ENCODE results near the gene GIMAP7. TPM values are rescaled to one million over a fixed set of nuclear protein-coding genes. Genes with fewer than 3 reads are reported as not detected.

Gene GIMAP7
- total and polyA plus RNA-seq, 2 donors (not counting 1 experiment from before 2014, with no cell fraction given), result 0.16 to 0.30 TPM

GRCh38 chr7:150511048-150511447 lies 3.6 kb upstream of the GIMAP7 start:
- ATAC-seq (ENCODE audit: low read depth) (no peak), DNase-seq (no peak)
- no peaks in the 10 kb centered on the region for H3K4me1 ChIP-seq (ENCODE audit: control insufficient read depth in 2 of 2, insufficient read depth in 2 of 2, low read length in 2 of 2)
- no peaks in the 10 kb centered on the region for H3K36me3 ChIP-seq (replicated peaks in 1 of 2; ENCODE audit: control extremely low read depth in 1 of 2, control insufficient read depth in 1 of 2, extremely low read depth in 1 of 2, insufficient read depth in 2 of 2, low read length in 1 of 2)
- no peak overlapping the region for H2AFZ ChIP-seq (ENCODE audit: insufficient read depth, low read depth, low read length, poor library complexity, severe bottlenecking)
- H3K4me2 ChIP-seq (replicated peaks; ENCODE audit: low read depth, low read length, poor library complexity, severe bottlenecking), result no peak overlapping the region
- intact Hi-C loops (cut with micrococcal nuclease), result no loop called here
- H3K9me3 Mint-ChIP-seq (ENCODE audit: insufficient read depth), result no peaks in the 10 kb centered on the region
- no peaks in the 10 kb centered on the region for H3K79me2 ChIP-seq (ENCODE audit: control insufficient read depth, insufficient read depth, low read length)
- H3K4me1 Mint-ChIP-seq, result peaks cover 4% of the 10 kb centered on the region
- H3K9ac ChIP-seq (ENCODE audit: low read length), result no peak overlapping the region
- no peaks in the 10 kb centered on the region for H3K9me3 ChIP-seq (ENCODE audit: control extremely low read depth in 1 of 3, control insufficient read depth in 2 of 3, insufficient read depth in 1 of 3, low read length in 2 of 3)
- H3K4me3 Mint-ChIP-seq, result no peak overlapping the region
- 100% methylated on average over 1 of the region's 2 CpGs for WGBS (ENCODE audit: insufficient coverage)
- CTCF ChIA-PET, result no interaction called here
- no peak overlapping the region for H3K4me3 ChIP-seq (ENCODE audit: control extremely low read depth in 1 of 5, extremely low read depth in 1 of 5, insufficient read depth in 1 of 5, low read depth in 2 of 5, low read length in 4 of 5)
- POLR2A ChIA-PET, result no interaction called here
- no peaks in the 10 kb centered on the region for H4K20me1 ChIP-seq (ENCODE audit: control insufficient read depth, insufficient read depth, low read length, poor library complexity, severe bottlenecking)
- no peak overlapping the region for H3K27ac ChIP-seq (ENCODE audit: low read length in 2 of 2)
- TF ChIP-seq, protein P1, sequence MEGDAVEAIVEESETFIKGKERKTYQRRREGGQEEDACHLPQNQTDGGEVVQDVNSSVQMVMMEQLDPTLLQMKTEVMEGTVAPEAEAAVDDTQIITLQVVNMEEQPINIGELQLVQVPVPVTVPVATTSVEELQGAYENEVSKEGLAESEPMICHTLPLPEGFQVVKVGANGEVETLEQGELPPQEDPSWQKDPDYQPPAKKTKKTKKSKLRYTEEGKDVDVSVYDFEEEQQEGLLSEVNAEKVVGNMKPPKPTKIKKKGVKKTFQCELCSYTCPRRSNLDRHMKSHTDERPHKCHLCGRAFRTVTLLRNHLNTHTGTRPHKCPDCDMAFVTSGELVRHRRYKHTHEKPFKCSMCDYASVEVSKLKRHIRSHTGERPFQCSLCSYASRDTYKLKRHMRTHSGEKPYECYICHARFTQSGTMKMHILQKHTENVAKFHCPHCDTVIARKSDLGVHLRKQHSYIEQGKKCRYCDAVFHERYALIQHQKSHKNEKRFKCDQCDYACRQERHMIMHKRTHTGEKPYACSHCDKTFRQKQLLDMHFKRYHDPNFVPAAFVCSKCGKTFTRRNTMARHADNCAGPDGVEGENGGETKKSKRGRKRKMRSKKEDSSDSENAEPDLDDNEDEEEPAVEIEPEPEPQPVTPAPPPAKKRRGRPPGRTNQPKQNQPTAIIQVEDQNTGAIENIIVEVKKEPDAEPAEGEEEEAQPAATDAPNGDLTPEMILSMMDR (IDR thresholded peaks at IDR 0.05), result no peak
- TF ChIP-seq EZH2 (IDR thresholded peaks at IDR 0.05; ENCODE audit: borderline replicate concordance, insufficient read depth, low read depth, low read length, poor library complexity, severe bottlenecking), result no peak
- peaks cover 7% of the 10 kb centered on the region for H3K27me3 Mint-ChIP-seq
- H3K27ac Mint-ChIP-seq, result no peak overlapping the region
- H3K27me3 ChIP-seq (replicated peaks in 1 of 4; ENCODE audit: control extremely low read depth in 1 of 4, control insufficient read depth in 3 of 4, insufficient read depth in 4 of 4, low read length in 3 of 4), result no peaks in the 10 kb centered on the region

DNA sequence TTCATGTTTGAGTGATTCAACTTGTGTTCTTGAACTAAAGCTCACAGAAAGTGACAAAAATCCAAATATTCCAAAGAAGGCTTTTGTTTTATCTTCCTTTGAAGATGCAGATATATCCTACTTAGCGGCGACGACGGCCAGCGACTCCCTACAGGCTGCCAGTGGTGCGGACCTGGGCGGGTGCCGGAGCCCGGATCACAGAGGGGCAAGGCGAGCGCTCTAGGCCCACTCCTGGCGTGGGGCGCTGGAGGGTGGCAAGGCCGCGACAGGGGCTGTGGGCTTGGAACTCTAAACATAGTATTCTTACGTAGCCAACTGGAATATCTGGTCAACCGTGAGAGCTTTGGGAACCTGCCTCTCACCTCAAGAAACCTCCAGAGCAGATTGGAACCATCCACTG lies 914 bp upstream of the GIMAP7 start:
- Histone ChIP-seq H3K27me3 (replicated peaks in 1 of 4; ENCODE audit: control extremely low read depth in 1 of 4, control insufficient read depth in 3 of 4, insufficient read depth in 4 of 4, low read length in 3 of 4) (no peaks in the 10 kb centered on the region), H3K9me3 (ENCODE audit: control extremely low read depth in 1 of 3, control insufficient read depth in 2 of 3, insufficient read depth in 1 of 3, low read length in 2 of 3) (no peaks in the 10 kb centered on the region), H3K4me2 (replicated peaks; ENCODE audit: low read depth, low read length, poor library complexity, severe bottlenecking) (no peak overlapping the region), H3K27ac (ENCODE audit: low read length in 2 of 2) (no peak overlapping the region), H3K4me1 (ENCODE audit: control insufficient read depth in 2 of 2, insufficient read depth in 2 of 2, low read length in 2 of 2) (no peaks in the 10 kb centered on the region), H3K36me3 (replicated peaks in 1 of 2; ENCODE audit: control extremely low read depth in 1 of 2, control insufficient read depth in 1 of 2, extremely low read depth in 1 of 2, insufficient read depth in 2 of 2, low read length in 1 of 2) (no peaks in the 10 kb centered on the region), H3K9ac (ENCODE audit: low read length) (no peak overlapping the region), H3K4me3 (ENCODE audit: control extremely low read depth in 1 of 5, extremely low read depth in 1 of 5, insufficient read depth in 1 of 5, low read depth in 2 of 5, low read length in 4 of 5) (no peak overlapping the region), H4K20me1 (ENCODE audit: control insufficient read depth, insufficient read depth, low read length, poor library complexity, severe bottlenecking) (no peaks in the 10 kb centered on the region), H3K79me2 (ENCODE audit: control insufficient read depth, insufficient read depth, low read length) (no peaks in the 10 kb centered on the region), H2AFZ (ENCODE audit: insufficient read depth, low read depth, low read length, poor library complexity, severe bottlenecking) (no peak overlapping the region)
- whole genome bisulfite sequencing (ENCODE audit: insufficient coverage), result 96% methylated on average over 16 of the region's 17 CpGs
- ChIA-PET CTCF (interaction anchor here (0.6 kb wide), 1 partner anchor 1400 kb away, joined by 4 read pairs; no protein-coding TSS in a partner anchor), POLR2A (no interaction called here)
- no peak for ATAC-seq (ENCODE audit: low read depth)
- DNase-seq, result no peak
- TF ChIP-seq, protein P1 (IDR thresholded peaks at IDR 0.05), result no peak
- no peak for TF ChIP-seq EZH2 (IDR thresholded peaks at IDR 0.05; ENCODE audit: borderline replicate concordance, insufficient read depth, low read depth, low read length, poor library complexity, severe bottlenecking)
- Mint-ChIP-seq H3K9me3 (ENCODE audit: insufficient read depth) (no peaks in the 10 kb centered on the region), H3K27me3 (peaks cover 3% of the 10 kb centered on the region), H3K4me3 (no peak overlapping the region), H3K4me1 (peaks cover 4% of the 10 kb centered on the region), H3K27ac (no peak overlapping the region)
- intact Hi-C loops (cut with micrococcal nuclease), result no loop called here
